HCT116 (cell line): ENCODE results near the gene RCOR2. TPM values are rescaled to one million over a fixed set of nuclear protein-coding genes. Genes with fewer than 3 reads are reported as not detected.

Experiments
- ATAC-seq: fragments of 200-7000 bp; cut with Tn5 transposase; 2 replicates; pipeline ENCODE4 v1.9.1; 2020; ENCODE audit warnings: mild to moderate bottlenecking, moderate library complexity
- BruUV-seq: library from RNA; stranded (reverse); fragments of 400-500 nt; replicated peaks from 2 replicates; lab custom pipeline; 2021; lab: Mats Ljungman, UMichigan
- CTCF ChIA-PET: fragments of 300-600 bp; sonication (Branson Sonifier 250); formaldehyde crosslinking; loops from one replicate; lab custom pipeline; 2021; ENCODE audit warnings: antibody characterized with exemption; lab: Charles Lee
- POLR2A ChIA-PET: fragments of 300-600, 350-600 bp; sonication (Branson Sonifier 250); formaldehyde crosslinking; loops from one replicate; lab custom pipeline; 2021; ENCODE audit warnings: antibody characterized with exemption; lab: Charles Lee
- RAD21 ChIA-PET, 2 experiments: fragments of 300-600 bp; sonication (Branson Sonifier 250); formaldehyde crosslinking; loops; one replicate each; lab custom pipeline; 2023; ENCODE audit warnings: low total read pairs in 2 of 2; ENCODE audit not compliant: uncharacterized antibody in 2 of 2, unreplicated experiment in 2 of 2, low non-redundant PET in 1 of 2; lab: Charles Lee
- DNase-seq: peaks from one replicate; pipeline ENCODE4 v3.0.0-alpha.2; 2010; ENCODE audit warnings: low read depth, low spot score
- H2AFZ ChIP-seq: fragments of 200-600 bp; shearing (Covaris generic), sonication (generic); 2 replicates; pipeline ENCODE4 v1.6.1; 2017; ENCODE audit warnings: low read depth, mixed run types, mixed read lengths, antibody characterized with exemption, low read length; ENCODE audit not compliant: poor library complexity, severe bottlenecking
- H3K27ac ChIP-seq: 2 replicates; pipeline ENCODE4 v1.5.1; 2012; ENCODE audit warnings: low read depth, low read length
- H3K27me3 ChIP-seq: fragments of 200-600 bp; sonication (generic); 2 replicates; pipeline ENCODE4 v1.6.1; 2016; ENCODE audit warnings: mixed run types, low read length, mixed read lengths; ENCODE audit not compliant: insufficient read depth
- H3K36me3 ChIP-seq, 2 experiments: fragments of 200-500 bp in 1 of 2; fragments of 200-600 bp in 1 of 2; sonication (Bioruptor generic) in 1 of 2; sonication (generic) in 1 of 2; 2 replicates each; pipeline versions ENCODE4 v1.5.1 to v1.6.1; 2014 to 2016; ENCODE audit warnings: low read length in 2 of 2, inconsistent platforms in 1 of 2, mixed read lengths in 1 of 2, mixed run types in 1 of 2; ENCODE audit not compliant: insufficient read depth in 2 of 2, control insufficient read depth in 1 of 2
- H3K4me1 ChIP-seq, 2 experiments: fragments of 200-600 bp in 1 of 2; sonication (generic) in 1 of 2; 2 replicates each; pipeline versions ENCODE4 v1.5.1 to v1.6.1; 2012 to 2017; ENCODE audit warnings: low read length in 2 of 2, inconsistent platforms in 1 of 2, mild to moderate bottlenecking in 1 of 2, mixed read lengths in 1 of 2, mixed run types in 1 of 2, moderate library complexity in 1 of 2; ENCODE audit not compliant: insufficient read depth in 2 of 2, control insufficient read depth in 1 of 2
- H3K4me2 ChIP-seq: fragments of 200-600 bp; sonication (generic); 2 replicates; pipeline ENCODE4 v1.6.1; 2017; ENCODE audit warnings: mixed run types, low read length, mixed read lengths
- H3K4me3 ChIP-seq, 2 experiments: fragments of 200-600 bp in 1 of 2; sonication (generic) in 1 of 2; replicated peaks in 1 of 2; 2 replicates each; pipeline ENCODE4 v1.5.1; 2011 to 2016; ENCODE audit warnings: low read length in 2 of 2, control low read depth in 1 of 2, low read depth in 1 of 2, mild to moderate bottlenecking in 1 of 2, mixed read lengths in 1 of 2, mixed run types in 1 of 2
- H3K79me2 ChIP-seq: fragments of 200-600 bp; sonication (generic); 2 replicates; pipeline ENCODE4 v1.6.1; 2017; ENCODE audit warnings: mild to moderate bottlenecking, mixed run types, low read length, moderate library complexity, mixed read lengths; ENCODE audit not compliant: insufficient read depth
- H3K9ac ChIP-seq: fragments of 200-600 bp; sonication (generic); 2 replicates; pipeline ENCODE4 v1.6.1; 2016; ENCODE audit warnings: low read length, mixed read lengths
- H3K9me2 ChIP-seq: fragments of 200-600 bp; sonication (generic), shearing (Covaris generic); 2 replicates; pipeline ENCODE4 v1.6.1; 2017; ENCODE audit warnings: mixed run types, mild to moderate bottlenecking, moderate library complexity; ENCODE audit not compliant: insufficient read depth
- H3K9me3 ChIP-seq, 2 experiments: fragments of 200-500 bp in 1 of 2; fragments of 200-600 bp in 1 of 2; sonication (Bioruptor generic) in 1 of 2; sonication (generic) in 1 of 2; 2 replicates each; pipeline ENCODE4 v1.6.1; 2014 to 2017; ENCODE audit warnings: low read length in 2 of 2, mixed read lengths in 2 of 2, inconsistent platforms in 1 of 2, low read depth in 1 of 2, mild to moderate bottlenecking in 1 of 2, mixed run types in 1 of 2, moderate library complexity in 1 of 2; ENCODE audit not compliant: control insufficient read depth in 1 of 2, insufficient read depth in 1 of 2
- H4K20me1 ChIP-seq: fragments of 200-600 bp; sonication (generic), shearing (Covaris generic); 2 replicates; pipeline ENCODE4 v1.6.1; 2017; ENCODE audit warnings: mixed run types, mild to moderate bottlenecking, moderate library complexity; ENCODE audit not compliant: insufficient read depth
- CBX3 ChIP-seq: IDR thresholded peaks from 2 replicates; pipeline ENCODE4 v1.6.1; 2012; ENCODE audit warnings: low read depth
- CEBPB ChIP-seq: IDR thresholded peaks from 2 replicates; pipeline ENCODE4 v1.6.1; 2012; ENCODE audit warnings: low read depth
- CTCF ChIP-seq, 3 experiments: fragments of 200-600 bp in 1 of 3; sonication (generic) in 1 of 3; IDR thresholded peaks in 2 of 3; conservative IDR thresholded peaks in 1 of 3; 2 replicates each; pipeline ENCODE4 v1.5.1; 2012 to 2017; ENCODE audit warnings: low read depth in 2 of 3, low read length in 2 of 3, antibody characterized with exemption in 1 of 3, borderline replicate concordance in 1 of 3, control low read depth in 1 of 3, mild to moderate bottlenecking in 1 of 3, mixed read lengths in 1 of 3, mixed run types in 1 of 3, moderate library complexity in 1 of 3; ENCODE audit not compliant: insufficient read depth in 1 of 3
- EGR1 ChIP-seq: IDR thresholded peaks from 2 replicates; pipeline ENCODE4 v1.6.1; 2012; ENCODE audit warnings: low read depth
- EZH2 ChIP-seq: fragments of 200-600 bp; sonication (generic); IDR thresholded peaks from 2 replicates; pipeline ENCODE4 v1.6.1; 2017; ENCODE audit warnings: antibody characterized with exemption, mixed run types
- FOSL1 ChIP-seq: IDR thresholded peaks from 2 replicates; pipeline ENCODE4 v1.6.1; 2012; ENCODE audit warnings: low read depth
- MAX ChIP-seq: IDR thresholded peaks from 2 replicates; pipeline ENCODE4 v1.6.1; 2012
- POLR2A ChIP-seq: IDR thresholded peaks from 2 replicates; pipeline ENCODE4 v1.7.0; 2011; ENCODE audit warnings: borderline replicate concordance; ENCODE audit not compliant: insufficient read depth, insufficient read length; ENCODE audit errors: extremely low read depth
- POLR2AphosphoS5 ChIP-seq: IDR thresholded peaks from 2 replicates; pipeline ENCODE4 v1.6.1; 2011; ENCODE audit warnings: mild to moderate bottlenecking, low read depth, low read length, moderate library complexity
- RAD21 ChIP-seq: IDR thresholded peaks from 2 replicates; pipeline ENCODE4 v1.6.1; 2012; ENCODE audit warnings: low read depth, mild to moderate bottlenecking
- REST ChIP-seq: IDR thresholded peaks from 2 replicates; pipeline ENCODE4 v1.6.1; 2012; ENCODE audit warnings: low read depth
- SIN3A ChIP-seq: IDR thresholded peaks from 2 replicates; pipeline ENCODE4 v1.6.1; 2012; ENCODE audit warnings: low read depth
- SP1 ChIP-seq: IDR thresholded peaks from 2 replicates; pipeline ENCODE4 v1.6.1; 2012; ENCODE audit warnings: low read depth
- SRF ChIP-seq: IDR thresholded peaks from 2 replicates; pipeline ENCODE4 v1.6.1; 2012; ENCODE audit warnings: low read depth
- TCF7L2 ChIP-seq: IDR thresholded peaks from 2 replicates; pipeline ENCODE4 v1.7.0; 2011; ENCODE audit warnings: borderline replicate concordance, inconsistent platforms; ENCODE audit not compliant: insufficient read depth, insufficient read length; ENCODE audit errors: extremely low read depth
- YY1 ChIP-seq: IDR thresholded peaks from 2 replicates; pipeline ENCODE4 v1.6.1; 2011; ENCODE audit warnings: low read length, low read depth, moderate library complexity, mild to moderate bottlenecking; ENCODE audit not compliant: insufficient replicate concordance; ENCODE audit errors: extremely low read depth
- ZFX ChIP-seq: fragments of 450-650 bp; IDR thresholded peaks from 2 replicates; pipeline ENCODE4 v1.6.1; 2017
- ZNF274 ChIP-seq: fragments of 200-500 bp; sonication (Bioruptor generic); IDR thresholded peaks from 2 replicates; pipeline ENCODE4 v1.6.1; 2014; ENCODE audit warnings: mild to moderate bottlenecking, low read depth, low read length, inconsistent platforms
- intact Hi-C: fragments of 100-400 bp; cut with micrococcal nuclease; formaldehyde crosslinking; loops from 2 replicates; pipeline ENCODE4 v1.10.0; 2022
- total RNA-seq: library from RNA; stranded (reverse); gene quantifications from one replicate; pipeline ENCODE4 v1.2.1, GENCODE V29; 2021; ENCODE audit not compliant: unreplicated experiment
- TF ChIP-seq, protein P1 (sequence below): IDR thresholded peaks from 2 replicates; pipeline ENCODE4 v1.6.1; 2011; ENCODE audit warnings: mild to moderate bottlenecking, low read length, moderate library complexity; ENCODE audit not compliant: insufficient replicate concordance; ENCODE audit errors: extremely low read depth
- TF ChIP-seq, protein P2 (sequence below): IDR thresholded peaks from 2 replicates; pipeline ENCODE4 v1.6.1; 2012

Gene RCOR2
- total RNA-seq, 1 experiment from 2014 or later: 10.8 TPM

- BruUV-seq: no TSS peak
- Histone ChIP-seq H3K27ac (no peak overlapping the region), H3K9ac (no peak overlapping the region), H2AFZ (no peak overlapping the region), H3K4me3 (no peak overlapping the region), H3K4me1 (no peaks in the 10 kb centered on the region), H3K79me2 (peaks cover 7% of the 10 kb centered on the region; the same call in 1 of the 2 replicates), H3K9me3 (no peaks in the 10 kb centered on the region), H3K4me2 (no peak overlapping the region), H4K20me1 (no peaks in the 10 kb centered on the region), H3K27me3 (no peaks in the 10 kb centered on the region), H3K36me3 (peaks cover 36 to 48% of the 10 kb centered on the region in 2 experiments), H3K9me2 (no peaks in the 10 kb centered on the region)
- no peak for ATAC-seq
- intact Hi-C loops: no loop called here
- ChIA-PET RAD21 (no interaction called here), CTCF (no interaction called here), POLR2A (no interaction called here)
- TF ChIP-seq, protein P1, sequence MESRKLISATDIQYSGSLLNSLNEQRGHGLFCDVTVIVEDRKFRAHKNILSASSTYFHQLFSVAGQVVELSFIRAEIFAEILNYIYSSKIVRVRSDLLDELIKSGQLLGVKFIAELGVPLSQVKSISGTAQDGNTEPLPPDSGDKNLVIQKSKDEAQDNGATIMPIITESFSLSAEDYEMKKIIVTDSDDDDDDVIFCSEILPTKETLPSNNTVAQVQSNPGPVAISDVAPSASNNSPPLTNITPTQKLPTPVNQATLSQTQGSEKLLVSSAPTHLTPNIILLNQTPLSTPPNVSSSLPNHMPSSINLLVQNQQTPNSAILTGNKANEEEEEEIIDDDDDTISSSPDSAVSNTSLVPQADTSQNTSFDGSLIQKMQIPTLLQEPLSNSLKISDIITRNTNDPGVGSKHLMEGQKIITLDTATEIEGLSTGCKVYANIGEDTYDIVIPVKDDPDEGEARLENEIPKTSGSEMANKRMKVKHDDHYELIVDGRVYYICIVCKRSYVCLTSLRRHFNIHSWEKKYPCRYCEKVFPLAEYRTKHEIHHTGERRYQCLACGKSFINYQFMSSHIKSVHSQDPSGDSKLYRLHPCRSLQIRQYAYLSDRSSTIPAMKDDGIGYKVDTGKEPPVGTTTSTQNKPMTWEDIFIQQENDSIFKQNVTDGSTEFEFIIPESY: no peak
- no peak for TF ChIP-seq EZH2
- no peak for TF ChIP-seq MAX
- no peak for TF ChIP-seq SIN3A
- TF ChIP-seq POLR2AphosphoS5: no peak
- no peak for TF ChIP-seq ZFX
- no peak for TF ChIP-seq CBX3
- TF ChIP-seq, protein P2, sequence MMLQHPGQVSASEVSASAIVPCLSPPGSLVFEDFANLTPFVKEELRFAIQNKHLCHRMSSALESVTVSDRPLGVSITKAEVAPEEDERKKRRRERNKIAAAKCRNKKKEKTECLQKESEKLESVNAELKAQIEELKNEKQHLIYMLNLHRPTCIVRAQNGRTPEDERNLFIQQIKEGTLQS: no peak
- TF ChIP-seq CEBPB: no peak
- TF ChIP-seq YY1: no peak
- TF ChIP-seq RAD21: no peak
- TF ChIP-seq REST: no peak
- no peak for TF ChIP-seq EGR1
- TF ChIP-seq FOSL1: no peak
- TF ChIP-seq ZNF274: no peak
- no peak for TF ChIP-seq POLR2A
- no peak for TF ChIP-seq TCF7L2
- TF ChIP-seq SRF: no peak
- TF ChIP-seq CTCF (IDR thresholded peaks at IDR 0.05 in 2 of 3, conservative IDR thresholded peaks at IDR 0.05 in 1 of 3; ENCODE audit: borderline replicate concordance in 1 of 3, insufficient read depth in 1 of 3, low read depth in 2 of 3, low read length in 2 of 3): no peak
- no peak for TF ChIP-seq SP1
- DNase-seq: no peak
Measured at GRCh38 chr11:63951779-63952536, 35.0 kb upstream of the RCOR2 start.
